GM23248 (cell line): ENCODE data around the gene GLDC. TPM values are rescaled to one million over a fixed set of nuclear protein-coding genes. Genes with fewer than 3 reads are reported as not detected.
A peak's percentile ranks its signal among the peaks of the same experiment; 100 is the strongest.

Experiments used
- DNase-seq: peaks from one replicate; pipeline ENCODE4 v3.0.0-alpha.2; 2015
- H2AFZ ChIP-seq: fragments of 200-600 bp; sonication (generic); 2 replicates; pipeline ENCODE4 v1.6.1; 2016; ENCODE audit warnings: antibody characterized with exemption
- H3F3A ChIP-seq: fragments of 200-600 bp; sonication (generic); 2 replicates; pipeline ENCODE4 v1.6.1; 2016; ENCODE audit warnings: mild to moderate bottlenecking, antibody characterized with exemption, mixed run types; ENCODE audit not compliant: insufficient read depth
- H3K27ac ChIP-seq: fragments of 200-600 bp; sonication (generic); 2 replicates; pipeline ENCODE4 v1.5.1; 2016; ENCODE audit warnings: mild to moderate bottlenecking
- H3K27me3 ChIP-seq: fragments of 200-600 bp; sonication (generic); replicated peaks from 2 replicates; pipeline ENCODE4 v1.6.1; 2016; ENCODE audit warnings: mild to moderate bottlenecking; ENCODE audit not compliant: insufficient read depth
- H3K36me3 ChIP-seq: fragments of 200-600 bp; sonication (generic); 2 replicates; pipeline ENCODE4 v1.6.1; 2016; ENCODE audit warnings: low read depth, mild to moderate bottlenecking
- H3K4me1 ChIP-seq: fragments of 200-600 bp; sonication (generic); 2 replicates; pipeline ENCODE4 v1.6.1; 2016; ENCODE audit warnings: mild to moderate bottlenecking; ENCODE audit not compliant: insufficient read depth
- H3K4me2 ChIP-seq: fragments of 200-600 bp; sonication (generic); one replicate; pipeline ENCODE4 v1.6.1; 2016; ENCODE audit warnings: mild to moderate bottlenecking; ENCODE audit not compliant: unreplicated experiment
- H3K4me3 ChIP-seq: fragments of 200-600 bp; sonication (generic); 2 replicates; pipeline ENCODE4 v1.5.1; 2016; ENCODE audit warnings: mild to moderate bottlenecking
- H3K79me2 ChIP-seq: fragments of 200-600 bp; sonication (generic); 2 replicates; pipeline ENCODE4 v1.6.1; 2016; ENCODE audit warnings: mild to moderate bottlenecking; ENCODE audit not compliant: insufficient read depth
- H3K9ac ChIP-seq: fragments of 200-600 bp; sonication (generic); 2 replicates; pipeline ENCODE4 v1.6.1; 2016; ENCODE audit warnings: mild to moderate bottlenecking
- H3K9me2 ChIP-seq: fragments of 200-600 bp; sonication (generic); 2 replicates; pipeline ENCODE4 v1.6.1; 2016; ENCODE audit warnings: mixed run types, mild to moderate bottlenecking, moderate library complexity; ENCODE audit not compliant: insufficient read depth
- H3K9me3 ChIP-seq: fragments of 200-600 bp; sonication (generic); one replicate; pipeline ENCODE4 v1.6.1; 2017; ENCODE audit warnings: low read depth
- H4K20me1 ChIP-seq: fragments of 200-600 bp; sonication (generic); 2 replicates; pipeline ENCODE4 v1.6.0; 2016; ENCODE audit not compliant: insufficient read depth
- EZH2 ChIP-seq: fragments of 200-600 bp; sonication (generic); IDR thresholded peaks from 2 replicates; pipeline ENCODE4 v1.6.1; 2018; ENCODE audit warnings: antibody characterized with exemption, mild to moderate bottlenecking; ENCODE audit not compliant: insufficient read depth, poor library complexity, severe bottlenecking
- EZH2phosphoT487 ChIP-seq: fragments of 200-600 bp; sonication (generic); IDR thresholded peaks from 2 replicates; pipeline ENCODE4 v1.6.1; 2018; ENCODE audit warnings: antibody characterized with exemption, moderate library complexity, mild to moderate bottlenecking, low read depth; ENCODE audit not compliant: insufficient read depth
- WGBS, 2 experiments: methylation state at CpG; one replicate each; pipeline ENCODE4 v1.1.6; 2015 to 2017; ENCODE audit warnings: low lambda C conversion rate in 2 of 2, low coverage in 1 of 2; ENCODE audit errors: missing lambda C conversion rate in 2 of 2; 5-methylcytosine and 5-hydroxymethylcytosine counted together
- in situ Hi-C: fragments of 300-500 bp; cut with MboI; formaldehyde crosslinking; loops from 2 replicates; pipeline ENCODE4 v1.15.0; 2020
- polyA plus RNA-seq: library from polyadenylated mRNA; unstranded; fragments of >200 nt; fragmentation: Nextera tagmentation; extraction: Ambion mirVana; gene quantifications from 2 replicates; pipeline ENCODE4 v1.2.1, GENCODE V29; 2016
- total RNA-seq: library from RNA; depleted of rRNA; stranded (reverse); fragments of >200 nt; shearing (Covaris generic); gene quantifications from 2 replicates; pipeline ENCODE4 v1.2.3, GENCODE V29; 2014

GLDC gene
- total and polyA plus RNA-seq, 2 experiments from 2014 or later = 0.11 to 0.48 TPM

GRCh38 chr9:6681147-6681956, 35.8 kb upstream of the GLDC start:
- Histone ChIP-seq H3F3A (peaks cover 10% of the 10 kb centered on the region; the same call in 1 of the 2 replicates), H3K27ac (peak overlapping the region; percentile 95), H3K9me3 (no peaks in the 10 kb centered on the region), H3K4me2 (peak overlapping the region; percentile 92), H3K4me3 (peak overlapping the region; percentile 97), H3K36me3 (no peaks in the 10 kb centered on the region), H3K79me2 (peaks cover 34% of the 10 kb centered on the region), H3K9me2 (no peaks in the 10 kb centered on the region), H3K4me1 (peaks cover 10% of the 10 kb centered on the region), H4K20me1 (no peaks in the 10 kb centered on the region), H2AFZ (peak overlapping the region; percentile 97), H3K9ac (peak overlapping the region; percentile 100), H3K27me3 (no peaks in the 10 kb centered on the region)
- DNase-seq = peak; percentile 100
- in situ Hi-C loops = no loop called here
- TF ChIP-seq EZH2 (no peak), EZH2phosphoT487 (no peak)
- WGBS, 2 experiments = 0 to 1% methylated on average over 68 to 72 of the region's 72 CpGs

GRCh38 chr9:6680797-6681146, 35.2 kb upstream of the GLDC start:
- Histone ChIP-seq H4K20me1 (no peaks in the 10 kb centered on the region), H3K4me1 (peaks cover 10% of the 10 kb centered on the region), H3K9me3 (no peaks in the 10 kb centered on the region), H3K9me2 (no peaks in the 10 kb centered on the region), H3K36me3 (no peaks in the 10 kb centered on the region), H3K27me3 (no peaks in the 10 kb centered on the region), H2AFZ (peak overlapping the region; percentile 97), H3K4me2 (peak overlapping the region; percentile 81), H3K4me3 (peak overlapping the region; percentile 97), H3K27ac (peak overlapping the region; percentile 95), H3F3A (peaks cover 10% of the 10 kb centered on the region; the same call in 1 of the 2 replicates), H3K9ac (peak overlapping the region; percentile 100), H3K79me2 (peaks cover 34% of the 10 kb centered on the region)
- DNase-seq = peak; percentile 61
- in situ Hi-C loops = no loop called here
- TF ChIP-seq EZH2phosphoT487 = no peak
- no peak for TF ChIP-seq EZH2
- 2% methylated on average over 26 of the region's 26 CpGs for WGBS, 2 experiments

- peaks cover 6% of the 10 kb centered on the region; the same call in 1 of the 2 replicates for H3F3A ChIP-seq
- H3K4me2 ChIP-seq = no peak overlapping the region
- in situ Hi-C loops = no loop called here
- no peak for TF ChIP-seq EZH2
- no peak for TF ChIP-seq EZH2phosphoT487
- H3K9me3 ChIP-seq = no peaks in the 10 kb centered on the region
- no peak overlapping the region for H3K9ac ChIP-seq
- H4K20me1 ChIP-seq = no peaks in the 10 kb centered on the region
- H3K27ac ChIP-seq = no peak overlapping the region
- H3K4me3 ChIP-seq = no peak overlapping the region
- H3K9me2 ChIP-seq = no peaks in the 10 kb centered on the region
- H3K79me2 ChIP-seq = peaks cover 10% of the 10 kb centered on the region
- H2AFZ ChIP-seq = no peak overlapping the region
- H3K27me3 ChIP-seq = no peaks in the 10 kb centered on the region
- WGBS, 2 experiments = 77 to 86% methylated on average over 7 of the region's 7 CpGs
- no peak for DNase-seq
- H3K36me3 ChIP-seq = no peaks in the 10 kb centered on the region
- peaks cover 9% of the 10 kb centered on the region for H3K4me1 ChIP-seq
Observed at GRCh38 chr9:6677803-6678202, 32.3 kb upstream of the GLDC start.

GRCh38 chr9:6676254-6676921, 30.9 kb upstream of the GLDC start:
- no peaks in the 10 kb centered on the region for H3K9me3 ChIP-seq
- TF ChIP-seq EZH2 (no peak), EZH2phosphoT487 (no peak)
- in situ Hi-C loops = no loop called here
- no peak for DNase-seq
- H4K20me1 ChIP-seq = no peaks in the 10 kb centered on the region
- no peak overlapping the region for H3K4me2 ChIP-seq
- 54 to 57% methylated on average over 6 of the region's 6 CpGs for WGBS, 2 experiments
- peaks cover 4% of the 10 kb centered on the region; the same call in 1 of the 2 replicates for H3K4me1 ChIP-seq
- H3K27me3 ChIP-seq = no peaks in the 10 kb centered on the region
- no peaks in the 10 kb centered on the region for H3K9me2 ChIP-seq
- H3K36me3 ChIP-seq = no peaks in the 10 kb centered on the region
- no peak overlapping the region for H2AFZ ChIP-seq
- no peaks in the 10 kb centered on the region for H3F3A ChIP-seq
- H3K27ac ChIP-seq = no peak overlapping the region
- no peaks in the 10 kb centered on the region for H3K79me2 ChIP-seq
- no peak overlapping the region for H3K4me3 ChIP-seq
- no peak overlapping the region for H3K9ac ChIP-seq
